SU-DHL-6 (cell line): Measurements from ENCODE around the gene MGAT4C.

Experiments used
- H2AFZ ChIP-seq: fragments of 200-600 bp; sonication (generic); 2 replicates; pipeline ENCODE4 v1.6.1; 2014; ENCODE audit warnings: low read depth, mild to moderate bottlenecking, moderate library complexity, mixed read lengths, antibody characterized with exemption, low read length; ENCODE audit not compliant: severe bottlenecking
- H3F3A ChIP-seq: fragments of 200-600 bp; shearing (Covaris generic); 2 replicates; pipeline ENCODE4 v1.6.0; 2016; ENCODE audit warnings: antibody characterized with exemption, mild to moderate bottlenecking; ENCODE audit not compliant: insufficient read depth
- H3K27ac ChIP-seq: fragments of 200-600 bp; sonication (generic); 2 replicates; pipeline ENCODE4 v1.5.1; 2016; ENCODE audit warnings: low read depth, mild to moderate bottlenecking, low read length, moderate library complexity, mixed read lengths
- H3K27me3 ChIP-seq: fragments of 200-600 bp; sonication (generic), shearing (Covaris generic); 2 replicates; pipeline ENCODE4 v1.6.0; 2014; ENCODE audit warnings: mild to moderate bottlenecking, low read length
- H3K36me3 ChIP-seq: fragments of 200-600 bp; sonication (generic); 2 replicates; pipeline ENCODE4 v1.6.1; 2014; ENCODE audit warnings: mild to moderate bottlenecking, low read length, mixed read lengths
- H3K4me2 ChIP-seq: fragments of 300-600, 200-600 bp; shearing (Covaris generic), sonication (generic); 2 replicates; pipeline ENCODE4 v1.6.0; 2014; ENCODE audit warnings: low read length, low read depth, mild to moderate bottlenecking; ENCODE audit not compliant: poor library complexity, severe bottlenecking
- H3K4me3 ChIP-seq: fragments of 200-600 bp; sonication (generic); 2 replicates; pipeline ENCODE4 v1.5.1; 2014; ENCODE audit warnings: antibody characterized with exemption, low read length, mild to moderate bottlenecking, mixed read lengths; ENCODE audit not compliant: insufficient read depth, poor library complexity, severe bottlenecking
- H3K79me2 ChIP-seq: fragments of 200-600 bp; sonication (generic); 2 replicates; pipeline ENCODE4 v1.6.1; 2014; ENCODE audit warnings: mild to moderate bottlenecking, low read length, moderate library complexity; ENCODE audit not compliant: insufficient read depth
- H3K9ac ChIP-seq: fragments of 200-600 bp; sonication (generic); 2 replicates; pipeline ENCODE4 v1.7.0; 2014; ENCODE audit warnings: mild to moderate bottlenecking, low read length
- H3K9me2 ChIP-seq: fragments of 200-600 bp; sonication (generic); replicated peaks from 2 replicates; pipeline ENCODE4 v1.6.1; 2014; ENCODE audit warnings: low read length; ENCODE audit not compliant: insufficient read depth
- H3K9me3 ChIP-seq: fragments of 200-600 bp; sonication (generic); 2 replicates; pipeline ENCODE4 v1.6.1; 2014; ENCODE audit warnings: low read length, mixed read lengths; ENCODE audit not compliant: insufficient read depth
- H4K20me1 ChIP-seq: fragments of 200-600 bp; sonication (generic); 2 replicates; pipeline ENCODE4 v1.6.1; 2014; ENCODE audit warnings: low read depth, mild to moderate bottlenecking, antibody characterized with exemption, low read length, moderate library complexity, mixed read lengths
- EZH2phosphoT487 ChIP-seq: fragments of 200-600 bp; sonication (generic), shearing (Covaris generic); conservative IDR thresholded peaks from 2 replicates; pipeline ENCODE4 v1.6.1; 2018; ENCODE audit warnings: mild to moderate bottlenecking, antibody characterized with exemption, low read length, moderate library complexity, mixed read lengths
- TF ChIP-seq, protein P1 (sequence below): fragments of 200-600 bp; sonication (generic); IDR thresholded peaks from one replicate; pipeline ENCODE4 v1.5.1; 2017; ENCODE audit warnings: antibody characterized with exemption, mild to moderate bottlenecking, low read length, moderate library complexity; ENCODE audit not compliant: insufficient read depth, poor library complexity, severe bottlenecking

MGAT4C gene

DNA sequence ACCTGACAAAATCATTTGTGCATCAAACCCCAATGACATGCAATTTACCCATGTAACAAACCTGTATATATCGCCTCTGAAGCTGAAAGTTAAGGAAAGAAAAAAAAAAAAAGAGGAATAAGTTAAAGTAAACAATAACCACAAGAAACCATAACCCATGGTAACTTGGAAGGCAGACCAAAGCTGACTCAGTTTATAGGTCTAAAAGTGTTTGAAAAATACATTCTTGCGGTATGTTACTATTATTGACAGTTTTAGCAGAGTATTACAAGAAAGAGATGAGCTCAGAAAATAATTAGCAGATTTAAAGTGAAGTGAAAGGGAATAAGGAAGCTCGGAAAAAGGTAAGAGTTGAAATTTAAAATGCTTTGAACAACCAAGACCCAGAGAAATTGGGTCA is 34.4 kb upstream of the MGAT4C start:
- no peaks in the 10 kb centered on the region for H4K20me1 ChIP-seq
- H3K9ac ChIP-seq = no peak overlapping the region
- H3K9me2 ChIP-seq = no peaks in the 10 kb centered on the region
- H3K79me2 ChIP-seq = no peaks in the 10 kb centered on the region
- no peaks in the 10 kb centered on the region for H3F3A ChIP-seq
- no peak overlapping the region for H3K4me3 ChIP-seq
- no peak overlapping the region for H3K4me2 ChIP-seq
- TF ChIP-seq, protein P1, sequence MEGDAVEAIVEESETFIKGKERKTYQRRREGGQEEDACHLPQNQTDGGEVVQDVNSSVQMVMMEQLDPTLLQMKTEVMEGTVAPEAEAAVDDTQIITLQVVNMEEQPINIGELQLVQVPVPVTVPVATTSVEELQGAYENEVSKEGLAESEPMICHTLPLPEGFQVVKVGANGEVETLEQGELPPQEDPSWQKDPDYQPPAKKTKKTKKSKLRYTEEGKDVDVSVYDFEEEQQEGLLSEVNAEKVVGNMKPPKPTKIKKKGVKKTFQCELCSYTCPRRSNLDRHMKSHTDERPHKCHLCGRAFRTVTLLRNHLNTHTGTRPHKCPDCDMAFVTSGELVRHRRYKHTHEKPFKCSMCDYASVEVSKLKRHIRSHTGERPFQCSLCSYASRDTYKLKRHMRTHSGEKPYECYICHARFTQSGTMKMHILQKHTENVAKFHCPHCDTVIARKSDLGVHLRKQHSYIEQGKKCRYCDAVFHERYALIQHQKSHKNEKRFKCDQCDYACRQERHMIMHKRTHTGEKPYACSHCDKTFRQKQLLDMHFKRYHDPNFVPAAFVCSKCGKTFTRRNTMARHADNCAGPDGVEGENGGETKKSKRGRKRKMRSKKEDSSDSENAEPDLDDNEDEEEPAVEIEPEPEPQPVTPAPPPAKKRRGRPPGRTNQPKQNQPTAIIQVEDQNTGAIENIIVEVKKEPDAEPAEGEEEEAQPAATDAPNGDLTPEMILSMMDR = no peak
- no peak for TF ChIP-seq EZH2phosphoT487
- H3K9me3 ChIP-seq = no peaks in the 10 kb centered on the region
- H3K27me3 ChIP-seq = no peaks in the 10 kb centered on the region
- H2AFZ ChIP-seq = no peak overlapping the region
- H3K36me3 ChIP-seq = no peaks in the 10 kb centered on the region
- H3K27ac ChIP-seq = no peak overlapping the region

- no peak overlapping the region for H3K4me2 ChIP-seq
- H2AFZ ChIP-seq = no peak overlapping the region
- TF ChIP-seq EZH2phosphoT487 = no peak
- TF ChIP-seq, protein P1 = no peak
- no peaks in the 10 kb centered on the region for H3K27me3 ChIP-seq
- H3K79me2 ChIP-seq = no peaks in the 10 kb centered on the region
- no peak overlapping the region for H3K27ac ChIP-seq
- H4K20me1 ChIP-seq = no peaks in the 10 kb centered on the region
- H3K4me3 ChIP-seq = no peak overlapping the region
- no peaks in the 10 kb centered on the region for H3K9me2 ChIP-seq
- no peaks in the 10 kb centered on the region for H3F3A ChIP-seq
- no peaks in the 10 kb centered on the region for H3K36me3 ChIP-seq
- H3K9me3 ChIP-seq = no peaks in the 10 kb centered on the region
- H3K9ac ChIP-seq = no peak overlapping the region
These were observed 29.9 kb upstream of the MGAT4C start for GRCh38 chr12:86286119-86286518.

DNA sequence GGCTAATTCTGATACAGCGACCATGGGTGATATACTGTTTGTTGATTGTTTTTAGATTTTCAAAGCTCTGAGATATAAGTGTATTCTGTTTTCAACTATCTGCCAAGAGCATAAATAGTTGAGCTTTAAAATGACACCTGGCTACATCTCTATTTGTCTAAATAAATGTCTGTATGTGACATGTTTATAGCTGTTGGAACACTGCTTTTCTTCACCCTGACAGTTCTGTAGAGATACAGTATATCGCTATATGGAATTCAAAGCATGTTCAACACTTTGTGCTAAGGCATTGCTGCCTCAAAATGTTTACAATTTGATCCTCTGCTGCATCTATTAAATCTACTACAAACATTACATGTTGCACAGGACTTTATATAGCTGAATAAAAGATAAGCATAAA is 27.4 kb upstream of the MGAT4C start:
- Histone ChIP-seq H3K9me3 (no peaks in the 10 kb centered on the region), H3K4me3 (no peak overlapping the region), H3K9ac (no peak overlapping the region), H2AFZ (no peak overlapping the region), H3K27ac (no peak overlapping the region), H3K36me3 (no peaks in the 10 kb centered on the region), H4K20me1 (no peaks in the 10 kb centered on the region), H3K79me2 (no peaks in the 10 kb centered on the region), H3K27me3 (no peaks in the 10 kb centered on the region), H3F3A (no peaks in the 10 kb centered on the region), H3K4me2 (no peak overlapping the region), H3K9me2 (no peaks in the 10 kb centered on the region)
- TF ChIP-seq, protein P1 = no peak
- no peak for TF ChIP-seq EZH2phosphoT487

- Histone ChIP-seq H3F3A (no peaks in the 10 kb centered on the region), H3K9me3 (no peaks in the 10 kb centered on the region), H3K36me3 (no peaks in the 10 kb centered on the region), H3K79me2 (no peaks in the 10 kb centered on the region), H3K9me2 (no peaks in the 10 kb centered on the region), H2AFZ (no peak overlapping the region), H3K27ac (no peak overlapping the region), H4K20me1 (no peaks in the 10 kb centered on the region), H3K9ac (no peak overlapping the region), H3K4me3 (no peak overlapping the region), H3K4me2 (no peak overlapping the region), H3K27me3 (no peaks in the 10 kb centered on the region)
- TF ChIP-seq EZH2phosphoT487 = no peak
- TF ChIP-seq, protein P1 = no peak
These were observed 19.2 kb upstream of the MGAT4C start for GRCh38 chr12:86275356-86275755.
